Lower leg skin (tissue), 4 donors: ENCODE data around the gene JAG2. TPM values are rescaled to one million over a fixed set of nuclear protein-coding genes. Genes with fewer than 3 reads are reported as not detected.

Experiments used
- DNase-seq, 2 donors: peaks; one replicate each; pipeline ENCODE4 v3.0.0-alpha.2; 2019; ENCODE audit warnings: low spot score in 2 of 2
- H3K4me3 ChIP-seq: fragments of 200-600 bp; sonication (generic); 2 replicates; pipeline ENCODE4 v1.5.1; 2017; ENCODE audit warnings: mild to moderate bottlenecking, low read depth; ENCODE audit not compliant: poor library complexity, severe bottlenecking
- POLR2A ChIP-seq, 2 donors: fragments of 450-650 bp; IDR thresholded peaks; one replicate each; pipeline ENCODE4 v1.6.1; 2016 to 2017; ENCODE audit warnings: antibody characterized with exemption in 2 of 2, mild to moderate bottlenecking in 1 of 2, moderate library complexity in 1 of 2
- WGBS, 2 donors: methylation state at CpG; one replicate each; pipeline ENCODE4 v1.1.5; 2018; 5-methylcytosine and 5-hydroxymethylcytosine counted together
- intact Hi-C: fragments of 100-400 bp; cut with DNase I; formaldehyde crosslinking; loops from one replicate; pipeline ENCODE4 v1.15.0; 2023; ENCODE audit warnings: low total_unique reads
- total RNA-seq, 4 donors: library from RNA; depleted of rRNA; stranded (reverse); fragments of >200 nt; gene quantifications; one replicate each; pipeline ENCODE4 v1.1.0, GENCODE V29; 2016
- TF ChIP-seq, protein P1 (sequence below), 3 donors: fragments of 450-650 bp; IDR thresholded peaks; one replicate each; pipeline ENCODE4 v1.5.1; 2016; ENCODE audit warnings: antibody characterized with exemption in 3 of 3, mild to moderate bottlenecking in 3 of 3, moderate library complexity in 2 of 3

The JAG2 gene
- total RNA-seq, 4 donors from 2014 or later, result 50.4 to 96.1 (median 63.1) TPM

DNA sequence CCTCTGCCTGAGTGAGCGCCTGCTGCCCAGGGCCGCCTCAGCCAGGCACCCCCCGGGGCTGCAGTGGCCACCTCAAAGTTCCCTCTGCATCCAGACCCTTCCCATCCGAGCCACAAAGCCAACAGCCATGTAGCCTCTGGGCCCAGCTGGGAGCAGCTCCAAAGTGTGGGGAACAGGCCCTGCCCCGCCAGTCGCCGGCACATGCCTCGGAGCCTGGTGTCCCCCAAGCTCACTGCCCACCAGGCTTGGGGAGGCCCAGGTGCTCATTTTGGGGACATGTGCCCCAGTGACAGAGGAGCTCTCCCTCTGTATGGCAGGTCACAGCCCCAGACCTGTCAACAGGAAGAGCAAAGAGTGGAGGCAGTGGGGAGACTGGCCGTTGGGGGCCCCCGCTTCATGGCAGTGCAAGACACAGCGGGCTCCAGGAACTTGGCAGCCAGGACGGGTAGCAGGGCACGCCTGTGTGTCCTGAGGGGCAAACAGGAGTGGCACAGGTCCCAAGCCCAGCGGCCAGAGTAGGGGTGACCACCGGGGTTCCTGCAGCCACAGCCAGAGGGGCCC is 29.9 kb downstream of the JAG2 start:
- TF ChIP-seq, protein P1, sequence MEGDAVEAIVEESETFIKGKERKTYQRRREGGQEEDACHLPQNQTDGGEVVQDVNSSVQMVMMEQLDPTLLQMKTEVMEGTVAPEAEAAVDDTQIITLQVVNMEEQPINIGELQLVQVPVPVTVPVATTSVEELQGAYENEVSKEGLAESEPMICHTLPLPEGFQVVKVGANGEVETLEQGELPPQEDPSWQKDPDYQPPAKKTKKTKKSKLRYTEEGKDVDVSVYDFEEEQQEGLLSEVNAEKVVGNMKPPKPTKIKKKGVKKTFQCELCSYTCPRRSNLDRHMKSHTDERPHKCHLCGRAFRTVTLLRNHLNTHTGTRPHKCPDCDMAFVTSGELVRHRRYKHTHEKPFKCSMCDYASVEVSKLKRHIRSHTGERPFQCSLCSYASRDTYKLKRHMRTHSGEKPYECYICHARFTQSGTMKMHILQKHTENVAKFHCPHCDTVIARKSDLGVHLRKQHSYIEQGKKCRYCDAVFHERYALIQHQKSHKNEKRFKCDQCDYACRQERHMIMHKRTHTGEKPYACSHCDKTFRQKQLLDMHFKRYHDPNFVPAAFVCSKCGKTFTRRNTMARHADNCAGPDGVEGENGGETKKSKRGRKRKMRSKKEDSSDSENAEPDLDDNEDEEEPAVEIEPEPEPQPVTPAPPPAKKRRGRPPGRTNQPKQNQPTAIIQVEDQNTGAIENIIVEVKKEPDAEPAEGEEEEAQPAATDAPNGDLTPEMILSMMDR (IDR thresholded peaks at IDR 0.05), result no peak
- TF ChIP-seq POLR2A (IDR thresholded peaks at IDR 0.05), result no peak
- H3K4me3 ChIP-seq, result no peak overlapping the region
- peak in 1 of 2 donors; percentile 46 for DNase-seq
- intact Hi-C loops, result no loop called here
- 70 to 83% methylated on average over 11 to 12 of the region's 15 CpGs for WGBS, 2 donors

- peak in 1 of 2 donors; percentile 82 for DNase-seq
- intact Hi-C loops, result no loop called here
- TF ChIP-seq, protein P1 (IDR thresholded peaks at IDR 0.05), result no peak
- TF ChIP-seq POLR2A (IDR thresholded peaks at IDR 0.05), result no peak
- 20 to 90% methylated on average over 1 to 18 of the region's 19 CpGs for WGBS, 2 donors
- no peak overlapping the region for H3K4me3 ChIP-seq
Observed at GRCh38 chr14:105138021-105138541, 30.5 kb downstream of the JAG2 start.

GRCh38 chr14:105137481-105138020 is 31.0 kb downstream of the JAG2 start:
- no peak overlapping the region for H3K4me3 ChIP-seq
- DNase-seq, result peak in 1 of 2 donors; percentile 72
- 79 to 82% methylated on average over 13 to 14 of the region's 14 CpGs for WGBS, 2 donors
- TF ChIP-seq, protein P1 (IDR thresholded peaks at IDR 0.05), result no peak
- TF ChIP-seq POLR2A (IDR thresholded peaks at IDR 0.05), result no peak
- intact Hi-C loops, result no loop called here

- DNase-seq, result peak in 1 of 2 donors; percentile 79
- no peak overlapping the region for H3K4me3 ChIP-seq
- TF ChIP-seq, protein P1 (IDR thresholded peaks at IDR 0.05), result no peak
- no peak for TF ChIP-seq POLR2A (IDR thresholded peaks at IDR 0.05)
- 78 to 85% methylated on average over 48 to 50 of the region's 50 CpGs for WGBS, 2 donors
- intact Hi-C loops, result no loop called here
Observed at GRCh38 chr14:105136401-105137322, 31.9 kb downstream of the JAG2 start.

DNA sequence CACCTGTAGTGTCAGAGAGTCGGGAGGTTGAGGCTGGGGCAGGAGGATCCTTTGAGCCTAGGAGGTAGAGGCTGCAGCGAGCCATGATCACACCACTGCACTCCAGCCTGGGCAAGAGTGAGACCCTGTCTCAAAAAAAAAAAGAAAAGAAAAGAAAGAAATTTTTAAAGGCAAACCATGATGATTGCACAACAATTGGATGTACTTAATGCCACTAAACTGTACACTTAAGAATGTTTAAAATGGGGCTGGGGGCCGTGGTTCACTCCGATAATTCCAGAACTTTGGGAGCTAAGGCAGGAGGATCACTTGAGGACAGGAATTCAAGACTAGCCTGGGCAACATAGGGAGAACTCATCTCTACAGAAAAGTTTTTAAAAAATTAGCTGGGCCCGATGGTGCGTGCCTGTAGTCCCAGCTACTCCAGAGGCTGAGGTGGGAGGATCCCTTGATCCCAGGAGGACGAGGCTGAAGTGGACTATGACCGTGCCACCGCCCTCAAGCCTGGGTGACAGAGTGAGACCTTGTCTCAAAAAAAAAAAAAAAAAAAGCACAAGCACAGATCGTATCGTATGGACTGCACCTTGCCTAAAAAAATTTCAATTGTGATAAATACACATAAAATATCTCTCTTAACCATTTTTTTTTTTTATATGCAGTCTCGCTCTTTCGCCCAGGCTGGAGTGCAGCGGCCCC is 32.7 kb downstream of the JAG2 start:
- no peak overlapping the region for H3K4me3 ChIP-seq
- DNase-seq, result peak in 1 of 2 donors; percentile 3
- intact Hi-C loops, result no loop called here
- WGBS, 2 donors, result 89 to 91% methylated on average over 14 of the region's 14 CpGs
- TF ChIP-seq POLR2A (IDR thresholded peaks at IDR 0.05), result no peak
- TF ChIP-seq, protein P1 (IDR thresholded peaks at IDR 0.05), result no peak
